ENCODE results near the gene GIGYF1. TPM values are rescaled to one million over a fixed set of nuclear protein-coding genes. Genes with fewer than 3 reads are reported as not detected.

The GIGYF1 gene
- total RNA-seq, 4 donors from 2014 or later: 16.4 to 21.1 (median 16.6) TPM

DNA sequence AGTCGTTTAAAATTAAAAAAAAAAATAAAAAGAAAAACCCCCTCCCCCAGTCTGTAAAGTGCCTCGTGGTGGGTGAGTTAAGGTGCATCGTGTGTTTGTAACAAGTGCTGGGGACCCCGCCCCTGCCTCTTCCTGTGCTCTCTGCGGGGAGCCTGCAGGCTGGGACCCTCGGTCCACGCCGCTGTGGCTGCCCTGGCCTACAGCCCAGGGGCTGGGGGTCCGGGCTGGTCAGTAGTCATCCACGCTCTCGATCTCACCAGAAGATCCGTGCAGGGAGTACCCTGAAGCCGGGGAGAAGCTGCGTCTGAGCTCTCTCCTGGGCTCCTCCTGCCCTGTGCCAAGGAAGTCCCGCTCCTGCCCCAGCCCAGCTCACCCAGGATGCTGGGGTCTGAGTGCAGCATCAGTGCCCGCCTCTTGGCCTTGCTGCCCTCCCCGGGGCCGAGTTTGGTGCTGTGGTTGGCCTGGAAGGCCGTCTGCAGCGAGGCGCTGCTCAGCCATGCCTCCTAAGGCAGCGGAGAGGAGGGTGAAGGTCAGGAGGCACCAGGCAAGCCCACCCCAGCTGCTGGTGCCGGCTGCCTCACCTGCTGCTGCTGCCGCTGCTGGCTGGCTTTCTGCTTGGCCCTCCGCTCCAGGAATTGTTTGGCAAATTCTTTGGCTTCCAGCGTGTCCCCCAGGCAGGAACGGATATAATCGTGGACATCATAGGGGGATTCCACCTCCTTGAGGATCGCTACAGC lies 12.4 kb downstream of the GIGYF1 start:
- Histone ChIP-seq H3K27ac (no peak overlapping the region), H3K4me3 (no peak overlapping the region), H3K4me1 (no peaks in the 10 kb centered on the region), H3K9me3 (no peaks in the 10 kb centered on the region), H3K27me3 (no peaks in the 10 kb centered on the region), H3K36me3 (peaks cover 0 to 81% of the 10 kb centered on the region in 2 donors)
- intact Hi-C loops (cut with DNase I; ENCODE audit: low total_unique reads) (no loop called here), in situ Hi-C loops (cut with MboI; ENCODE audit: low sequenced_read_pairs in 4 of 4) (no loop called here)
- DNase-seq (no peak), ATAC-seq (no peak)
- no peak for TF ChIP-seq POLR2A (IDR thresholded peaks at IDR 0.05)
- TF ChIP-seq, protein P1, sequence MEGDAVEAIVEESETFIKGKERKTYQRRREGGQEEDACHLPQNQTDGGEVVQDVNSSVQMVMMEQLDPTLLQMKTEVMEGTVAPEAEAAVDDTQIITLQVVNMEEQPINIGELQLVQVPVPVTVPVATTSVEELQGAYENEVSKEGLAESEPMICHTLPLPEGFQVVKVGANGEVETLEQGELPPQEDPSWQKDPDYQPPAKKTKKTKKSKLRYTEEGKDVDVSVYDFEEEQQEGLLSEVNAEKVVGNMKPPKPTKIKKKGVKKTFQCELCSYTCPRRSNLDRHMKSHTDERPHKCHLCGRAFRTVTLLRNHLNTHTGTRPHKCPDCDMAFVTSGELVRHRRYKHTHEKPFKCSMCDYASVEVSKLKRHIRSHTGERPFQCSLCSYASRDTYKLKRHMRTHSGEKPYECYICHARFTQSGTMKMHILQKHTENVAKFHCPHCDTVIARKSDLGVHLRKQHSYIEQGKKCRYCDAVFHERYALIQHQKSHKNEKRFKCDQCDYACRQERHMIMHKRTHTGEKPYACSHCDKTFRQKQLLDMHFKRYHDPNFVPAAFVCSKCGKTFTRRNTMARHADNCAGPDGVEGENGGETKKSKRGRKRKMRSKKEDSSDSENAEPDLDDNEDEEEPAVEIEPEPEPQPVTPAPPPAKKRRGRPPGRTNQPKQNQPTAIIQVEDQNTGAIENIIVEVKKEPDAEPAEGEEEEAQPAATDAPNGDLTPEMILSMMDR (IDR thresholded peaks at IDR 0.05 in 4 of 5, conservative IDR thresholded peaks at IDR 0.05 in 1 of 5): no peak

GRCh38 chr7:100680576-100681271 lies 13.3 kb downstream of the GIGYF1 start:
- H3K9me3 ChIP-seq: no peaks in the 10 kb centered on the region
- intact Hi-C loops (cut with DNase I; ENCODE audit: low total_unique reads) (no loop called here), in situ Hi-C loops (cut with MboI; ENCODE audit: low sequenced_read_pairs in 4 of 4) (no loop called here)
- peaks cover 0 to 8% of the 10 kb centered on the region in 2 donors for H3K4me1 ChIP-seq
- DNase-seq: no peak
- H3K27ac ChIP-seq: peak overlapping the region; percentile 28 to 58 (median 44)
- H3K36me3 ChIP-seq: peaks cover 0 to 75% of the 10 kb centered on the region in 2 donors
- H3K27me3 ChIP-seq: no peaks in the 10 kb centered on the region
- no peak for ATAC-seq
- TF ChIP-seq, protein P1 (IDR thresholded peaks at IDR 0.05 in 4 of 5, conservative IDR thresholded peaks at IDR 0.05 in 1 of 5): no peak
- no peak for TF ChIP-seq POLR2A (IDR thresholded peaks at IDR 0.05)
- no peak overlapping the region for H3K4me3 ChIP-seq

GRCh38 chr7:100679927-100680575 lies 14.0 kb downstream of the GIGYF1 start:
- ATAC-seq (peak; percentile 37 to 51), DNase-seq (peak; percentile 43 to 70)
- Histone ChIP-seq H3K9me3 (no peaks in the 10 kb centered on the region), H3K36me3 (peaks cover 0 to 68% of the 10 kb centered on the region in 2 donors), H3K4me1 (peaks cover 0 to 8% of the 10 kb centered on the region in 2 donors), H3K27ac (peak overlapping the region; percentile 31 to 58 (median 52)), H3K4me3 (no peak overlapping the region), H3K27me3 (no peaks in the 10 kb centered on the region)
- TF ChIP-seq, protein P1 (IDR thresholded peaks at IDR 0.05 in 4 of 5, conservative IDR thresholded peaks at IDR 0.05 in 1 of 5): no peak
- TF ChIP-seq POLR2A (IDR thresholded peaks at IDR 0.05): no peak
- in situ Hi-C loops (cut with MboI; ENCODE audit: low sequenced_read_pairs in 4 of 4) (no loop called here), intact Hi-C loops (cut with DNase I; ENCODE audit: low total_unique reads) (loop anchor here (10.0 kb wide), 2 partner anchors 205 to 575 kb away; partner anchors contain the start of gene TSC22D4)

DNA sequence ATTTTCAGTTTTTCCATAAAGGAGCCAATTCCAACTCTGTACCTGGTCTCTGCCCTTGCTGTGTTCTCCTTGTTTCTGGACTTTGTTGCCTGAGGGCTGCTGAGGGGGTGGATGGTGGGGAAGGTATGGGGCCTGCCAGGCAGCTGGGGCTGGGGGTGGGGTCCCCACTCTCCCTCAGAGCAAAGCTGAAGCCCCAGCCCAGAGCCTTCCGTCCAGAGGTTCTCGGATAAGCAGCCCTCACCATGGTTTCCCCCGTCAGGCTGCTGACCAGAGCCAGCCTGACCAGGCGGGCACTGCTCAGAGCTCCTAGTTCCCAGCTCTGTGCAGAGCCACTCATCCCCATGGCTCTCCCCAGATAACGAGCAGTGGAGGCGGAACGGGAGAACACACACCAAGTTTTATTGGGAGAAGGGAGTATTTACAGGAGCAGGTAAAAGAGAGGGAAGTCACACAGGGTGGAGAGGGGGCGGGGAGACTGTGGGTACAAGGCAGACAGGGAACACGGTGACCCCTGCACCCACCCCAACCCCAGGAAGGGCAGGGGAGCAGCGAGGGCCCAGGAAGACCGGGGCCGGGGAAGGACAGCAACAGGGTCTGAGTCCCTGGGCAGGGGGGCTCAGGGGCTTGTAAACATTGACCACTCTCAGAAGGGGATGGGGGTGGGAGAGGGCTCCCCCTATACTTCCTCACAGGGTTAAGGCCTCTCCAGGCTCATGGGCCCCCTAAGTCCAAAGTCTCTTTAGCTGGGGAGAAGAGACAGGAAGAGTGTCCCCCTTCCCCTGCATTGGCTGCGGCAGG lies 14.7 kb downstream of the GIGYF1 start:
- intact Hi-C loops (cut with DNase I; ENCODE audit: low total_unique reads) (loop anchor here (10.0 kb wide), 2 partner anchors 205 to 575 kb away; partner anchors contain the start of gene TSC22D4), in situ Hi-C loops (cut with MboI; ENCODE audit: low sequenced_read_pairs in 4 of 4) (no loop called here)
- H3K4me1 ChIP-seq: peaks cover 0 to 8% of the 10 kb centered on the region in 2 donors
- peaks cover 0 to 61% of the 10 kb centered on the region in 2 donors for H3K36me3 ChIP-seq
- H3K9me3 ChIP-seq: no peaks in the 10 kb centered on the region
- TF ChIP-seq, protein P1 (IDR thresholded peaks at IDR 0.05 in 4 of 5, conservative IDR thresholded peaks at IDR 0.05 in 1 of 5): no peak
- no peak for TF ChIP-seq POLR2A (IDR thresholded peaks at IDR 0.05)
- peak overlapping the region; percentile 31 to 58 (median 52) for H3K27ac ChIP-seq
- H3K27me3 ChIP-seq: no peaks in the 10 kb centered on the region
- ATAC-seq: no peak
- H3K4me3 ChIP-seq: no peak overlapping the region
- no peak for DNase-seq
